Karpas-422 (cell line): ENCODE data around the gene ZBTB16. TPM values are rescaled to one million over a fixed set of nuclear protein-coding genes. Genes with fewer than 3 reads are reported as not detected.

Experiments used
- DNase-seq: peaks from one replicate; pipeline ENCODE4 v3.0.0-alpha.2; 2015
- H2AFZ ChIP-seq: fragments of 200-600 bp; sonication (generic); 2 replicates; pipeline ENCODE4 v1.6.1; 2014; ENCODE audit warnings: antibody characterized with exemption, low read length, mixed read lengths
- H3K27ac ChIP-seq: fragments of 200-600 bp; sonication (generic); 2 replicates; pipeline ENCODE4 v1.5.1; 2014; ENCODE audit warnings: mild to moderate bottlenecking, low read length, moderate library complexity
- H3K27me3 ChIP-seq: fragments of 200-600 bp; sonication (generic); 2 replicates; pipeline ENCODE4 v1.6.1; 2014; ENCODE audit warnings: low read length, mixed read lengths
- H3K36me3 ChIP-seq: fragments of 200-600 bp; sonication (generic); 2 replicates; pipeline ENCODE4 v1.6.1; 2014; ENCODE audit warnings: low read length, mixed read lengths; ENCODE audit not compliant: insufficient read depth
- H3K4me1 ChIP-seq: fragments of 200-600 bp; sonication (generic); 2 replicates; pipeline ENCODE4 v1.6.1; 2014; ENCODE audit warnings: mild to moderate bottlenecking, low read length, mixed read lengths
- H3K4me2 ChIP-seq: fragments of 200-600 bp; sonication (generic); 2 replicates; pipeline ENCODE4 v1.6.1; 2014; ENCODE audit warnings: low read length, low read depth, mild to moderate bottlenecking; ENCODE audit not compliant: poor library complexity, severe bottlenecking
- H3K4me3 ChIP-seq: fragments of 200-600 bp; sonication (generic); 2 replicates; pipeline ENCODE4 v1.5.1; 2014; ENCODE audit warnings: mild to moderate bottlenecking, antibody characterized with exemption, low read length, mixed read lengths
- H3K79me2 ChIP-seq: fragments of 200-600 bp; sonication (generic); 2 replicates; pipeline ENCODE4 v1.6.1; 2014; ENCODE audit warnings: mild to moderate bottlenecking, low read length, mixed read lengths
- H3K9ac ChIP-seq: fragments of 200-600 bp; sonication (generic); 2 replicates; pipeline ENCODE4 v1.6.0; 2014; ENCODE audit warnings: low read length
- H3K9me2 ChIP-seq: fragments of 200-600 bp; sonication (generic), shearing (Covaris generic); replicated peaks from 2 replicates; pipeline ENCODE4 v1.6.0; 2014; ENCODE audit warnings: mild to moderate bottlenecking, low read length, moderate library complexity; ENCODE audit not compliant: insufficient read depth
- H3K9me3 ChIP-seq: fragments of 300-700, 200-600 bp; sonication (generic); 2 replicates; pipeline ENCODE4 v1.6.1; 2014; ENCODE audit warnings: low read length, mixed read lengths
- H4K20me1 ChIP-seq: fragments of 200-600 bp; sonication (generic); 2 replicates; pipeline ENCODE4 v1.6.1; 2014; ENCODE audit warnings: mild to moderate bottlenecking, antibody characterized with exemption, low read length, low read depth; ENCODE audit not compliant: insufficient read depth
- total RNA-seq: library from RNA; depleted of rRNA; stranded (reverse); fragments of >200 nt; shearing (Covaris generic); gene quantifications from 2 replicates; pipeline ENCODE4 v1.2.3, GENCODE V29; 2014; ENCODE audit warnings: low replicate concordance

The ZBTB16 gene
- total RNA-seq, 1 experiment from 2014 or later = not detected

- Histone ChIP-seq H3K4me2 (no peak overlapping the region), H3K27ac (no peak overlapping the region), H4K20me1 (no peaks in the 10 kb centered on the region), H3K9ac (no peak overlapping the region), H3K4me3 (no peak overlapping the region), H3K9me3 (no peaks in the 10 kb centered on the region), H3K27me3 (no peaks in the 10 kb centered on the region), H3K36me3 (no peaks in the 10 kb centered on the region), H3K79me2 (no peaks in the 10 kb centered on the region), H3K9me2 (no peaks in the 10 kb centered on the region), H3K4me1 (no peaks in the 10 kb centered on the region), H2AFZ (no peak overlapping the region)
- DNase-seq = no peak
These were observed 178.1 kb downstream of the ZBTB16 start for GRCh38 chr11:114237321-114238280.

- no peaks in the 10 kb centered on the region for H3K36me3 ChIP-seq
- H3K4me1 ChIP-seq = no peaks in the 10 kb centered on the region
- H4K20me1 ChIP-seq = no peaks in the 10 kb centered on the region
- no peak overlapping the region for H3K9ac ChIP-seq
- no peak overlapping the region for H3K27ac ChIP-seq
- no peak overlapping the region for H3K4me2 ChIP-seq
- H3K4me3 ChIP-seq = no peak overlapping the region
- no peaks in the 10 kb centered on the region for H3K27me3 ChIP-seq
- no peaks in the 10 kb centered on the region for H3K79me2 ChIP-seq
- no peaks in the 10 kb centered on the region for H3K9me2 ChIP-seq
- DNase-seq = no peak
- H3K9me3 ChIP-seq = no peaks in the 10 kb centered on the region
- H2AFZ ChIP-seq = no peak overlapping the region
These were observed 180.2 kb downstream of the ZBTB16 start for GRCh38 chr11:114239753-114240161.

- no peak overlapping the region for H3K4me2 ChIP-seq
- H4K20me1 ChIP-seq = no peaks in the 10 kb centered on the region
- no peaks in the 10 kb centered on the region for H3K9me2 ChIP-seq
- H2AFZ ChIP-seq = no peak overlapping the region
- no peak overlapping the region for H3K9ac ChIP-seq
- H3K27me3 ChIP-seq = no peaks in the 10 kb centered on the region
- no peak for DNase-seq
- H3K79me2 ChIP-seq = no peaks in the 10 kb centered on the region
- H3K27ac ChIP-seq = no peak overlapping the region
- H3K4me3 ChIP-seq = no peak overlapping the region
- H3K36me3 ChIP-seq = no peaks in the 10 kb centered on the region
- no peaks in the 10 kb centered on the region for H3K4me1 ChIP-seq
- no peaks in the 10 kb centered on the region for H3K9me3 ChIP-seq
These were observed 182.5 kb downstream of the ZBTB16 start for GRCh38 chr11:114242032-114242431.

- no peaks in the 10 kb centered on the region for H3K9me3 ChIP-seq
- no peak overlapping the region for H2AFZ ChIP-seq
These were observed 184.2 kb downstream of the ZBTB16 start for GRCh38 chr11:114243461-114244372.

DNA sequence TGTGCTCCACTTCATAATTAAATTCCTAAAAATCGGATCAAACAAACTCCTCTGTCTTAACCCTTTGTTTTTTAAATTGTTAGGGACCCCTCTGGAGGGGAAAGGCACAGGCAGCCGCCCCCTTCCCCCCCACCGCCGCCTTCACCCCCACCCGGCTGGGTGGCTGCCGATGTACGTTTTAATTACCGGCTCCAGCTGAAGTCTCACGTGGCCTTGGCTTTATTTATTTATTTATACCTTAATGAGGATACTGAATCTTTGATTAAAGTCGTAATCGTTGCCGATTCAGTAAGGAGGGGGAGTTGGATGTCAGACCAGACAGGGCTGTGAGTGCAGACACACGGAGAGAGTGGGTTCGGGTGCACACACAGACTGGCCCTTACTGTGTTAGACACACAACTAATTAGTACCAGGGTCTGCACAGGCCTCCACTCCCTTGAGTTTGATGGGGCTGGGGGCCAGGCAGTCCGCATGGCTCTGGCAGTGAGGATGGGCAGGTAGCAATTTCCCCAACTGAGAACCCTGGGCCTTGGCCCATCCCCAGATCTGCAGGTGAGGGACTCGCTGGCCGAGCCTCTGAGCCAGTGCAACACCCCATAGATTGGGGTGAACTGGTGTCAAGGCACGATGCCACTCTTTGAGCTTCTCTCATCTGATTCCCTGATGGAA is 185.3 kb downstream of the ZBTB16 start:
- no peak overlapping the region for H2AFZ ChIP-seq
- H3K79me2 ChIP-seq = no peaks in the 10 kb centered on the region
- DNase-seq = no peak
- no peaks in the 10 kb centered on the region for H3K27me3 ChIP-seq
- no peak overlapping the region for H3K27ac ChIP-seq
- H3K4me1 ChIP-seq = no peaks in the 10 kb centered on the region
- H3K9ac ChIP-seq = no peak overlapping the region
- H3K9me2 ChIP-seq = no peaks in the 10 kb centered on the region
- no peaks in the 10 kb centered on the region for H4K20me1 ChIP-seq
- no peaks in the 10 kb centered on the region for H3K9me3 ChIP-seq
- H3K4me2 ChIP-seq = no peak overlapping the region
- H3K36me3 ChIP-seq = no peaks in the 10 kb centered on the region
- no peak overlapping the region for H3K4me3 ChIP-seq

More at GRCh38 chr11:114243461-114244372, 184.2 kb downstream of the ZBTB16 start:
- H3K79me2 ChIP-seq = no peaks in the 10 kb centered on the region
- no peak overlapping the region for H3K4me2 ChIP-seq
- no peak overlapping the region for H3K4me3 ChIP-seq
- H3K4me1 ChIP-seq = no peaks in the 10 kb centered on the region
- H3K27me3 ChIP-seq = no peaks in the 10 kb centered on the region
- no peaks in the 10 kb centered on the region for H3K36me3 ChIP-seq
- H3K9me2 ChIP-seq = no peaks in the 10 kb centered on the region
- DNase-seq = no peak
- no peak overlapping the region for H3K27ac ChIP-seq
- H3K9ac ChIP-seq = no peak overlapping the region
- no peaks in the 10 kb centered on the region for H4K20me1 ChIP-seq

- no peaks in the 10 kb centered on the region for H3K27me3 ChIP-seq
- no peaks in the 10 kb centered on the region for H3K4me1 ChIP-seq
- H3K9me2 ChIP-seq = no peaks in the 10 kb centered on the region
- H3K9ac ChIP-seq = no peak overlapping the region
- DNase-seq = no peak
- no peak overlapping the region for H3K27ac ChIP-seq
- no peak overlapping the region for H2AFZ ChIP-seq
- no peak overlapping the region for H3K4me3 ChIP-seq
- no peaks in the 10 kb centered on the region for H3K9me3 ChIP-seq
- H3K36me3 ChIP-seq = no peaks in the 10 kb centered on the region
- no peaks in the 10 kb centered on the region for H4K20me1 ChIP-seq
- no peak overlapping the region for H3K4me2 ChIP-seq
- no peaks in the 10 kb centered on the region for H3K79me2 ChIP-seq
These were observed 187.0 kb downstream of the ZBTB16 start for GRCh38 chr11:114246321-114247069.

GRCh38 chr11:114247070-114247789 is 187.7 kb downstream of the ZBTB16 start:
- no peaks in the 10 kb centered on the region for H3K9me3 ChIP-seq
- no peak overlapping the region for H3K4me2 ChIP-seq
- DNase-seq = no peak
- H3K4me3 ChIP-seq = no peak overlapping the region
- no peak overlapping the region for H3K27ac ChIP-seq
- H4K20me1 ChIP-seq = no peaks in the 10 kb centered on the region
- no peaks in the 10 kb centered on the region for H3K36me3 ChIP-seq
- no peaks in the 10 kb centered on the region for H3K9me2 ChIP-seq
- no peaks in the 10 kb centered on the region for H3K4me1 ChIP-seq
- H2AFZ ChIP-seq = no peak overlapping the region
- H3K27me3 ChIP-seq = no peaks in the 10 kb centered on the region
- H3K9ac ChIP-seq = no peak overlapping the region
- H3K79me2 ChIP-seq = no peaks in the 10 kb centered on the region
